K562 (cell line): ENCODE data around the gene HS3ST5. TPM values are rescaled to one million over a fixed set of nuclear protein-coding genes. Genes with fewer than 3 reads are reported as not detected.

Experiments
- ATAC-seq: fragments of 200-7000 bp; cut with Tn5 transposase; 3 replicates; pipeline ENCODE4 v1.9.1; 2020; ENCODE audit warnings: moderate library complexity
- BruUV-seq: library from RNA; stranded (reverse); fragments of 400-500 nt; replicated peaks from 2 replicates; lab custom pipeline; 2021; lab: Mats Ljungman, UMichigan
- CTCF ChIA-PET: fragments of 300-600 bp; formaldehyde crosslinking; extraction: SDS; loops from one replicate; lab custom pipeline; 2021; ENCODE audit warnings: low intra/inter-chr PET ratio; lab: Yijun Ruan, JAX
- POLR2A ChIA-PET: fragments of 300-600, 350-650 bp; sonication (Branson Sonifier 250); formaldehyde crosslinking; extraction: SDS; loops from one replicate; lab custom pipeline; 2021; ENCODE audit warnings: antibody characterized with exemption, inconsistent platforms; lab: Yijun Ruan, JAX
- DNase-seq, 4 experiments: peaks; one replicate each; pipeline versions ENCODE4 v3.0.0 to v3.0.0-alpha.2; 2011 to 2018; ENCODE audit warnings: low spot score in 3 of 4, mixed read lengths in 3 of 4; ENCODE audit errors: extremely low read depth in 1 of 4
- FAIRE-seq: peaks from 2 replicates; lab custom pipeline; 2011; peaks lifted over from hg19 to GRCh38; lab: Jason Lieb, UNC
- H2AFZ ChIP-seq: 2 replicates; pipeline ENCODE4 v1.6.0; 2011; ENCODE audit warnings: low read depth, low read length, control low read depth, inconsistent platforms
- H3K27ac ChIP-seq: fragments of 200-600 bp; 3 replicates; pipeline ENCODE4 v1.8.0; 2011; ENCODE audit warnings: low read depth, mild to moderate bottlenecking, control low read depth, inconsistent platforms, low read length, moderate library complexity, mixed read lengths; ENCODE audit errors: extremely low read depth
- H3K27me3 ChIP-seq, 2 experiments: fragments of 300-600 bp in 1 of 2; 2 replicates in 1 of 2; 3 replicates in 1 of 2; pipeline versions ENCODE4 v1.6.0 to v1.8.0; 2011; ENCODE audit warnings: inconsistent platforms in 2 of 2, low read length in 2 of 2, mild to moderate bottlenecking in 1 of 2, mixed read lengths in 1 of 2, moderate library complexity in 1 of 2; ENCODE audit not compliant: control insufficient read depth in 2 of 2, insufficient read depth in 2 of 2
- H3K36me3 ChIP-seq: fragments of 300-600 bp; 3 replicates; pipeline ENCODE4 v1.8.0; 2011; ENCODE audit warnings: mild to moderate bottlenecking, low read length, inconsistent platforms; ENCODE audit not compliant: control insufficient read depth, insufficient read depth
- H3K4me1 ChIP-seq, 2 experiments: fragments of 200-600 bp in 1 of 2; replicated peaks in 1 of 2; 2 replicates in 1 of 2; 3 replicates in 1 of 2; pipeline versions ENCODE4 v1.5.1 to v1.8.0; 2011; ENCODE audit warnings: inconsistent platforms in 2 of 2, low read length in 2 of 2, mild to moderate bottlenecking in 1 of 2, mixed read lengths in 1 of 2, moderate library complexity in 1 of 2; ENCODE audit not compliant: control insufficient read depth in 2 of 2, insufficient read depth in 2 of 2
- H3K4me2 ChIP-seq: 2 replicates; pipeline ENCODE4 v1.6.1; 2011; ENCODE audit warnings: low read length, control low read depth, inconsistent platforms, mixed read lengths; ENCODE audit not compliant: insufficient read depth
- H3K4me3 ChIP-seq: fragments of 200-600 bp; sonication (generic), shearing (Covaris generic); 2 replicates; pipeline ENCODE4 v1.5.1; 2016; ENCODE audit warnings: control low read depth, inconsistent platforms
- H3K79me2 ChIP-seq: fragments of 200-600 bp; 3 replicates; pipeline ENCODE4 v1.8.0; 2011; ENCODE audit warnings: low read length, inconsistent platforms; ENCODE audit not compliant: control insufficient read depth, insufficient read depth
- H3K9ac ChIP-seq, 2 experiments: 2 replicates each; pipeline versions ENCODE4 v1.6.0 to v1.6.1; 2011; ENCODE audit warnings: low read depth in 2 of 2, low read length in 2 of 2, control low read depth in 1 of 2, inconsistent platforms in 1 of 2, mild to moderate bottlenecking in 1 of 2, mixed read lengths in 1 of 2; ENCODE audit not compliant: insufficient read depth in 1 of 2
- H3K9me1 ChIP-seq: one replicate; pipeline ENCODE4 v1.6.0; 2011; ENCODE audit warnings: inconsistent platforms, mild to moderate bottlenecking, low read length, moderate library complexity; ENCODE audit not compliant: control insufficient read depth, insufficient read depth
- H3K9me3 ChIP-seq: replicated peaks from 2 replicates; pipeline ENCODE4 v1.5.1; 2011; ENCODE audit warnings: low read depth, low read length, inconsistent platforms; ENCODE audit not compliant: control insufficient read depth, insufficient read depth
- H4K20me1 ChIP-seq: replicated peaks from 2 replicates; pipeline ENCODE4 v1.6.1; 2011; ENCODE audit warnings: low read length, inconsistent platforms, mixed read lengths; ENCODE audit not compliant: control insufficient read depth, insufficient read depth
- CAMTA2 ChIP-seq: fragments of 250-450 bp; sonication (Bioruptor Pico); conservative IDR thresholded peaks from 2 replicates; pipeline ENCODE4 v1.5.1; 2022
- ILF3 ChIP-seq: fragments of 450-650 bp; IDR thresholded peaks from 2 replicates; pipeline ENCODE4 v1.6.1; 2018; ENCODE audit warnings: antibody characterized with exemption, mild to moderate bottlenecking, moderate library complexity, borderline replicate concordance
- SLC30A9 ChIP-seq: fragments of 250-450 bp; sonication (Bioruptor Pico); IDR thresholded peaks from 2 replicates; pipeline ENCODE4 v1.8.0; 2022; ENCODE audit warnings: mild to moderate bottlenecking, moderate library complexity
- ZNF507 ChIP-seq: conservative IDR thresholded peaks from 2 replicates; pipeline ENCODE4 v1.6.1; 2017; ENCODE audit warnings: missing genetic modification characterization, missing compliant biosample characterization
- WGBS: fragments of 100-300 bp; shearing (Covaris generic); methylation state at CpG from one replicate; pipeline ENCODE4 v1.1.6; 2016; ENCODE audit warnings: low coverage, mixed read lengths; ENCODE audit not compliant: insufficient coverage; ENCODE audit errors: missing lambda C conversion rate; 5-methylcytosine and 5-hydroxymethylcytosine counted together
- in situ Hi-C: fragments of 300-500 bp; cut with MboI; formaldehyde crosslinking; loops from 4 replicates; pipeline ENCODE4 v1.15.0; 2018; ENCODE audit warnings: inconsistent platforms, mixed read lengths
- intact Hi-C: fragments of 100-400 bp; cut with micrococcal nuclease; formaldehyde crosslinking; loops from 2 replicates; pipeline ENCODE4 v1.14.2; 2022
- polyA plus RNA-seq, 8 experiments: library from polyadenylated mRNA; depleted of rRNA in 4 of 8; stranded (reverse) in 5 of 8; unstranded in 3 of 8; fragments of >200 nt; fragmentation: Nextera tagmentation in 2 of 8; fragmentation: Illumina TruSeq in 1 of 8; extraction: Ambion mirVana in 2 of 8; extraction: Trizol in 1 of 8; gene quantifications; 2 replicates each; pipeline versions ENCODE4 v1.2.1 to v1.2.3, GENCODE V29; 2011 to 2014; ENCODE audit warnings: inconsistent platforms in 1 of 8, missing spikeins in 1 of 8
- total RNA-seq, 7 experiments: library from RNA; depleted of rRNA in 6 of 7; stranded (reverse); fragments of >200 nt in 6 of 7; fragmentation: Illumina TruSeq in 2 of 7; extraction: Trizol in 2 of 7; gene quantifications; 2 replicates each; pipeline versions ENCODE4 v1.2.1 to v1.2.3, GENCODE V29; 2011 to 2021; ENCODE audit warnings: low replicate concordance in 1 of 7
- TF ChIP-seq, protein P1 (sequence below): sonication (generic); formaldehyde crosslinking; IDR thresholded peaks from 2 replicates; pipeline ENCODE4 v1.8.0; 2022; ENCODE audit warnings: missing genetic modification reagents, mild to moderate bottlenecking, moderate library complexity, borderline replicate concordance
- TF ChIP-seq, protein P2 (sequence below), 2 experiments: fragments of 450-650 bp; IDR thresholded peaks; 2 replicates each; pipeline ENCODE4 v1.6.1; 2016; ENCODE audit warnings: mild to moderate bottlenecking in 2 of 2, borderline replicate concordance in 1 of 2, low read depth in 1 of 2, moderate library complexity in 1 of 2

The HS3ST5 gene
- total and polyA plus RNA-seq, 9 of the 15 experiments (the other 6 are each of a cell fraction or from before 2014, with no cell fraction given), result not detected

DNA sequence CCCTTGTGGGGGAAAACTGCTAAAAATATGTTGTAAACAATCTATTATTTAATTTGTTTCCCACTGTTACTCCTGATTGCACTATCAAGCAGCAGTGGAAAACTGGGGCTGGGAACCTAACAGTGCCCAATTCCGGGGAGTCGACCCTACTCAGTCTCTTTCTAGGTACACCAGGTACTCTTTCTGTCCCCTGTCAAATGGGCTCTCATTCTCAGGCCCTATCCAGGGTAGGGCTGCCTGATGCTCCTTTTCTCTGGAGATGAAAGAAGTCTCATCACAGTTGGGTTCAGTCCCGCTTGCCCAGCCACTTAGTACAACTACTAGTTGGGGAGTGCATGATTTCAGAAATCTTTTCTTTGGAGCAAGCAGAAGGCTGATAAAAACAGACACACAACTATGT, 52.0 kb downstream of the HS3ST5 start (continued):
- TF ChIP-seq CAMTA2 (CRISPR knock-in tag) (no peak), SLC30A9 (no peak)

DNA sequence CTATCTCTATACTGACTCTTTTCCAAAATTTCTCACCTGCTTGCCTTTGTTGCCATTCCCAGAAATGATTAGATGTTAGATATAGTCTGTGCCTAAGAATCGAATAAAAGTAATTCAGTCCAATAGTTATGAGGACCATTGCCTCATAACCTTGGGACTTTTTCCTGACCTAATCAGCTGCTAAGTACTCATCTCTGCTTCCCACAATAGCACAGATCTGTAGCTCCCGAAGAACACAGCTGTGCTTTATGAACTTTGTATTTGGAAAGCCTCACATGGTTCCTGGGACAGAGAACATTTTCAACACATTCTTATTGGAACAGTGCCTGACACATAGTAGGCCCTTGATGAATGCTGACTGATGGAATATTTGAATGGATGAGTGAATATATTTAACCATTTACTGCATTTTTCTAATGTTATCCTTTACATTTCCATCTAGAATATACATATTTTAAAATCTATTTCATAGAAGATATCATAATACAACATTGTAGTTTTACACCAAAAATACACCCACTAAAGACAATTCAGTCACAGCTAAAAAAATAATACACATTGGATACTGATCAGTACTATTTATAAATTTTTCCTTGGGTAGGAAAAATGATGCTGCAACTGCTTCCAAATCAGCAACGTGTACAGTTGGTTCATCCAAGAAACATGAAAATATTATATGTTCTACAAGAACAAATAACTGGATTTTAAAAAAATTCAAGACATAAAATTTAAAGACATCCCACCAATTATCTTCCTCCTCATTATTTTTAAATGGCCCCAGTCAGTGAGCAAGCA, 53.9 kb downstream of the HS3ST5 start:
- DNase-seq, result no peak
- Histone ChIP-seq H3K27ac (no peak overlapping the region), H3K79me2 (no peaks in the 10 kb centered on the region), H3K4me1 (no peaks in the 10 kb centered on the region), H3K9ac (no peak overlapping the region), H3K9me1 (no peaks in the 10 kb centered on the region), H3K4me3 (no peak overlapping the region), H3K9me3 (no peaks in the 10 kb centered on the region), H2AFZ (no peak overlapping the region), H3K4me2 (no peak overlapping the region), H3K36me3 (no peaks in the 10 kb centered on the region), H4K20me1 (no peaks in the 10 kb centered on the region), H3K27me3 (no peaks in the 10 kb centered on the region)
- ChIA-PET CTCF (no interaction called here), POLR2A (no interaction called here)
- ATAC-seq, result no peak
- FAIRE-seq, result no peak
- 0% methylated on average over 3 of the region's 3 CpGs for WGBS
- intact Hi-C loops (no loop called here), in situ Hi-C loops (no loop called here)
- no TSS peak for BruUV-seq
- TF ChIP-seq, protein P1, sequence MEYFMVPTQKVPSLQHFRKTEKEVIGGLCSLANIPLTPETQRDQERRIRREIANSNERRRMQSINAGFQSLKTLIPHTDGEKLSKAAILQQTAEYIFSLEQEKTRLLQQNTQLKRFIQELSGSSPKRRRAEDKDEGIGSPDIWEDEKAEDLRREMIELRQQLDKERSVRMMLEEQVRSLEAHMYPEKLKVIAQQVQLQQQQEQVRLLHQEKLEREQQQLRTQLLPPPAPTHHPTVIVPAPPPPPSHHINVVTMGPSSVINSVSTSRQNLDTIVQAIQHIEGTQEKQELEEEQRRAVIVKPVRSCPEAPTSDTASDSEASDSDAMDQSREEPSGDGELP (CRISPR knock-in tag), result no peak
- TF ChIP-seq, protein P2, sequence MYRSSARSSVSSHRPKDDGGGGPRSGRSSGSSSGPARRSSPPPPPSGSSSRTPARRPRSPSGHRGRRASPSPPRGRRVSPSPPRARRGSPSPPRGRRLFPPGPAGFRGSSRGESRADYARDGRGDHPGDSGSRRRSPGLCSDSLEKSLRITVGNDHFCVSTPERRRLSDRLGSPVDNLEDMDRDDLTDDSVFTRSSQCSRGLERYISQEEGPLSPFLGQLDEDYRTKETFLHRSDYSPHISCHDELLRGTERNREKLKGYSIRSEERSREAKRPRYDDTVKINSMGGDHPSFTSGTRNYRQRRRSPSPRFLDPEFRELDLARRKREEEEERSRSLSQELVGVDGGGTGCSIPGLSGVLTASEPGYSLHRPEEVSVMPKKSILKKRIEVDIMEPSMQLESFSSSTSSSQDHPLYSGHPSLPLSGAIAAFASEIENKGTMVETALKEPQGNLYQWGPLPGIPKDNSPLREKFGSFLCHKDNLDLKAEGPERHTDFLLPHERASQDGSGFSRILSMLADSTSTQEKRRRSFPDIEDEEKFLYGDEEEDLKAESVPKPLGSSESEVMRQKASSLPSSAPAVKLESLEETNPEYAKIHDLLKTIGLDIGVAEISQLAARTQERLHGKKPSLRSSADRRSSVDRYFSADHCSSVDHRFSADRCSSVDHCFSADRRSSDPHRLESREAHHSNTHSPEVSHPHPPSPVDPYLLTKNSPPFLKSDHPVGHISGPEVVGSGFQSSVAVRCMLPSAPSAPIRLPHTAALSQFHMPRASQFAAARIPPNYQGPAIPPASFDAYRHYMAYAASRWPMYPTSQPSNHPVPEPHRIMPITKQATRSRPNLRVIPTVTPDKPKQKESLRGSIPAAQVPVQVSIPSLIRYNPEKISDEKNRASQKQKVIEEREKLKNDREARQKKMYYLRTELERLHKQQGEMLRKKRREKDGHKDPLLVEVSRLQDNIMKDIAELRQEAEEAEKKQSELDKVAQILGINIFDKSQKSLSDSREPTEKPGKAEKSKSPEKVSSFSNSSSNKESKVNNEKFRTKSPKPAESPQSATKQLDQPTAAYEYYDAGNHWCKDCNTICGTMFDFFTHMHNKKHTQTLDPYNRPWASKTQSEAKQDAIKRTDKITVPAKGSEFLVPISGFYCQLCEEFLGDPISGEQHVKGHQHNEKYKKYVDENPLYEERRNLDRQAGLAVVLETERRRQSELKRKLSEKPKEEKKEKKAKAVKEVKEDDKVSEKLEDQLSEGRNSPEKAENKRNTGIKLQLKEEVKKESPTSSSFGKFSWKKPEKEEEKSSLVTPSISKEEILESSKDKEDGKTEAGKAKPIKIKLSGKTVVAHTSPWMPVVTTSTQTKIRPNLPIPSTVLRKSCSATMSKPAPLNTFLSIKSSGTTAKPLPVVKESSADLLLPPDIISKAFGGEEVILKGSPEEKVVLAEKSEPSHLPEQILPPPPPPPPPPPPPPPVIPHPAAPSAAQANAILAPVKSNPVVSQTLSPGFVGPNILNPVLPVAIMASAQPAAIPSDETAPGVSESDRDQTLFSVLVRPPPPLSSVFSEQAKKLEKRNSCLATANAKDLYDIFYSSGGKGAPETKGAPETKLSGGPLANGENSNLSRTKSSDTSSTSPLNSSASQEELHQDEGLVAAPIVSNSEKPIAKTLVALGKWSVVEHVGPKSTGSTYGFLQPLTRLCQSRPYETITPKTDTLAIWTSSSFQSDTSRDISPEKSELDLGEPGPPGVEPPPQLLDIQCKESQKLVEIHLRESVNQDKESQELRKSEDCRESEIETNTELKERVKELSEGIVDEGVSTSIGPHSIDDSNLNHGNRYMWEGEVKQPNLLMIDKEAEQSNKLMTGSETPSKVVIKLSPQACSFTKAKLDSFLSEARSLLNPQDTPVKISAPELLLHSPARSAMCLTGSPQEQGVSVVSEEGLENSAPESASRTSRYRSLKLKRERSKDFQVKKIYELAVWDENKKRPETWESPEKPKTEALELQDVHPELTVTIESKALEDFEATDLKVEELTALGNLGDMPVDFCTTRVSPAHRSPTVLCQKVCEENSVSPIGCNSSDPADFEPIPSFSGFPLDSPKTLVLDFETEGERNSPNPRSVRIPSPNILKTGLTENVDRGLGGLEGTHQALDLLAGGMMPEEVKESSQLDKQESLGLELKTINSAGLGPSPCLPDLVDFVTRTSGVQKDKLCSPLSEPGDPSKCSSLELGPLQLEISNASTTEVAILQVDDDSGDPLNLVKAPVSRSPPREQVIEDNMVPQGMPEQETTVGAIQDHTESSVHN (IDR thresholded peaks at IDR 0.05; ENCODE audit: borderline replicate concordance in 1 of 2, low read depth in 1 of 2), result no peak
- TF ChIP-seq ZNF507 (tag), result no peak
- TF ChIP-seq ILF3, result no peak
